Liver (tissue), 3 donors: ENCODE data around the gene ISOC1.

Experiments
- CTCF ChIP-seq: fragments of 150-350 bp; IDR thresholded peaks from 2 replicates; pipeline ENCODE4 v1.5.1; 2017; ENCODE audit warnings: improper control_type of control experiment, low read depth, low read length; ENCODE audit not compliant: missing input control
- EGR1 ChIP-seq, 2 donors: IDR thresholded peaks; 2 replicates each; pipeline ENCODE4 v1.6.1; 2016 to 2018; ENCODE audit warnings: antibody characterized with exemption in 2 of 2, low read depth in 2 of 2
- FOXA1 ChIP-seq: IDR thresholded peaks from 2 replicates; pipeline ENCODE4 v1.6.1; 2016; ENCODE audit warnings: antibody characterized with exemption
- HNF4A ChIP-seq, 2 donors: conservative IDR thresholded peaks; 2 replicates each; pipeline ENCODE4 v1.6.1; 2016; ENCODE audit warnings: antibody characterized with exemption in 2 of 2, mild to moderate bottlenecking in 2 of 2
- MAX ChIP-seq: IDR thresholded peaks from 2 replicates; pipeline ENCODE4 v1.6.1; 2016; ENCODE audit warnings: antibody characterized with exemption
- RAD21 ChIP-seq, 2 donors: IDR thresholded peaks; 2 replicates each; pipeline ENCODE4 v1.6.1; 2016; ENCODE audit warnings: antibody characterized with exemption in 2 of 2, mild to moderate bottlenecking in 2 of 2
- REST ChIP-seq: IDR thresholded peaks from 2 replicates; pipeline ENCODE4 v1.6.1; 2016; ENCODE audit warnings: antibody characterized with exemption, mild to moderate bottlenecking
- donor health status: healthy.
- donor health status: healthy.

- TF ChIP-seq CTCF: no peak
- TF ChIP-seq FOXA1: no peak
- TF ChIP-seq HNF4A (conservative IDR thresholded peaks at IDR 0.05): no peak
- TF ChIP-seq RAD21 (IDR thresholded peaks at IDR 0.05): no peak
- TF ChIP-seq MAX: no peak
- TF ChIP-seq EGR1 (IDR thresholded peaks at IDR 0.05; ENCODE audit: low read depth in 2 of 2): no peak
- TF ChIP-seq REST: no peak
These were observed 48.4 kb upstream of the ISOC1 start for GRCh38 chr5:129046151-129046550.
